ENCODE measurements around the gene FGF18.
A peak's percentile ranks its signal among the peaks of the same experiment; 100 is the strongest.

The FGF18 gene

DNA sequence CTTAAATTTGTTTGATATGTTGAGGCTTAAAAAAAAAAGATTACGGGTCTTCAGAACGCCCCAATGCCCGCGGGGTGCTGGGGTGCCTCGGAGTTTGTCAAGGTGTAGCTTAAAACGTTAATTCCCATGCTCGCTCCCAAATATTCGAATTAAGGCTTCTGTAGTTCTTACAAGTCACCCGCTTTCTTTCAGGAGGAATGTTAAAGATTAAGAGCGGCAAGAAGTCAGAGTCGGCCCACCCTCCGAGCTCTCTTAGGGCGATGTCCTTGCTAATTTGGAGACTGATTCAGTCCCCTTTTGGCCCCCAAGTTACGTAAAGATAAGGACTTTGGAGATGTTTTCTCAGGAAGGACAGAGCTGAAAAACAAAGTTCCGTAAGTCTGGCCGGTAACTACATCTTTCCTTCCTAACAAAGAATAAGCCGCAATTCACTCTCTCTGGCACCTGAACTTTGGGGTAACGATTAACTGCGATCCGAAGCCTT, 32.5 kb upstream of the FGF18 start:
- TF ChIP-seq, protein P1, sequence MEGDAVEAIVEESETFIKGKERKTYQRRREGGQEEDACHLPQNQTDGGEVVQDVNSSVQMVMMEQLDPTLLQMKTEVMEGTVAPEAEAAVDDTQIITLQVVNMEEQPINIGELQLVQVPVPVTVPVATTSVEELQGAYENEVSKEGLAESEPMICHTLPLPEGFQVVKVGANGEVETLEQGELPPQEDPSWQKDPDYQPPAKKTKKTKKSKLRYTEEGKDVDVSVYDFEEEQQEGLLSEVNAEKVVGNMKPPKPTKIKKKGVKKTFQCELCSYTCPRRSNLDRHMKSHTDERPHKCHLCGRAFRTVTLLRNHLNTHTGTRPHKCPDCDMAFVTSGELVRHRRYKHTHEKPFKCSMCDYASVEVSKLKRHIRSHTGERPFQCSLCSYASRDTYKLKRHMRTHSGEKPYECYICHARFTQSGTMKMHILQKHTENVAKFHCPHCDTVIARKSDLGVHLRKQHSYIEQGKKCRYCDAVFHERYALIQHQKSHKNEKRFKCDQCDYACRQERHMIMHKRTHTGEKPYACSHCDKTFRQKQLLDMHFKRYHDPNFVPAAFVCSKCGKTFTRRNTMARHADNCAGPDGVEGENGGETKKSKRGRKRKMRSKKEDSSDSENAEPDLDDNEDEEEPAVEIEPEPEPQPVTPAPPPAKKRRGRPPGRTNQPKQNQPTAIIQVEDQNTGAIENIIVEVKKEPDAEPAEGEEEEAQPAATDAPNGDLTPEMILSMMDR (IDR thresholded peaks at IDR 0.05; ENCODE audit: low read length, missing control alignments) = no peak
- H3K4me3 ChIP-seq (replicated peaks; ENCODE audit: low read depth, low read length) = peak overlapping the region; percentile 96
- DNase-seq (ENCODE audit: low read depth) = no peak

DNA sequence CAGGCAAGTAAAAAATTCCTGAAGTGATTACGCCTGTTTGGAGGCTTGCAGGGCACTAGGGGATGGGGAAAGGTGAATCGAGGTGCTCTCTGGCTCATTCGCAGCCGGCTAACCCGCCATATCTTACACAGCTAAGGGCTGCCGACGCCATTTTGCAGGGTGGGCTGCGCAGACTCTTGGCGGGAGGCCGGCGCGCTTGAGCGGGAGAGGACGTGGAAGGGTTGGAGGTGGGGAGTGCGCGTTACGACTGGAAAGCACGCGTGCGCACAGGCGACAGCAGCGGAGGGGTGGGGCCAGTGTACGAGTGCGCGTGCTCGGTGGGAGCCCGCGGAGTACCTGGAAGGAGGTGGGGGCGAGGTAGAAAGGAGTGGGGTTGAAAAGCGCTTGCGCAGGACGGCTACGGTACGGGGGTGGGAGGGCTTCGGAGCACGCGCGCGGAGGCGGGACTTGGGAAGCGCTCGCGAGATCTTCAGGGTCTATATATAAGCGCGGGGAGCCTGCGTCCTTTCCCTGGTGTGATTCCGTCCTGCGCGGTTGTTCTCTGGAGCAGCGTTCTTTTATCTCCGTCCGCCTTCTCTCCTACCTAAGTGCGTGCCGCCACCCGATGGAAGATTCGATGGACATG, 32.0 kb upstream of the FGF18 start, which contains the start of gene NPM1:
NPM1 (plus strand) TSS at position 505 of the 625 bp plus-strand sequence; CDS start at position 605, 100 bp downstream.
- DNase-seq (ENCODE audit: low read depth) = peak; percentile 100
- TF ChIP-seq, protein P1 (IDR thresholded peaks at IDR 0.05; ENCODE audit: low read length, missing control alignments) = no peak
- H3K4me3 ChIP-seq (replicated peaks; ENCODE audit: low read depth, low read length) = peak within 1 kb of the TSS; percentile 96

DNA sequence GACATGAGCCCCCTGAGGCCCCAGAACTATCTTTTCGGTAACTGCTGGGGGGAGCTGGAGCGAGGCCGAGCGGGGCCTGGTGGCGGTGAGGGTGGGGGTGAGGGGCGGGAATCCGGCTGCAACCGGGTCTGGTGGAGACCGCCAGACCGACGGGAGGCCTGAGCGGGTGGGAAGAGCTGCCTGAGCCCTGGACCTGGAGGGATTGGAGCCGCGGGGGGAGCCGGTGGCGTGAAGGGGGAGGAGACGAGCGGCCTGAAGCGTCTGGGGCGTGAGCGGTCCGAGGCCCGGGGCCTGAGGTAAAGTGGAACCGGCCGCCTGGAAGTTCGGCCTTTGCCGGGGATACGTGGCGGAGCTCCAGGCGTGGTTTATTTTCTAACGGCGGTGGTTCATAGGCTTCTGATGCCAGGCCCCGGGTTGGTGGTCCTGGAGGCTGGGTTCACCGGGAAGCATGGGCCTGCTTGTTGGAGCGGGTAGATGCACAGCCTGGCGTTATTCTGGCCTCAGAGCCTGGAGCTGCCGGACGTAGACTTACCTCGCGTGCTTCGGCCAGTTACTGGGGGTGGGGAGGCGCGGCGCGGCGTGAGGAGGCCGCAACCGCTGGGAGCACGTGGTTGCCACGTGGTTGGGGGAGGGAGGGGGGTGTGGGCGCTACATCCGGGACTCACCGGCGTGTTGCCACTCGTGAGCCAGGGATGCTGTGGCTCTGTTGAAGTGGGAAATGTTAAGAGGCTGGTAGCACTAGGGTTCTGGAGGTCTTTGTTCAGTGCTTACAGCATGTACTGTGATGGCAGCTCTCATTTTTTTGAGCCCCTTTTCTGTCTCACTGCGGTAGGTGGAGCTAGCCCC, 31.3 kb upstream of the FGF18 start:
- TF ChIP-seq, protein P1 (IDR thresholded peaks at IDR 0.05; ENCODE audit: low read length, missing control alignments) = no peak
- peak overlapping the region; percentile 96 for H3K4me3 ChIP-seq (replicated peaks; ENCODE audit: low read depth, low read length)
- peak; percentile 77 for DNase-seq (ENCODE audit: low read depth)

DNA sequence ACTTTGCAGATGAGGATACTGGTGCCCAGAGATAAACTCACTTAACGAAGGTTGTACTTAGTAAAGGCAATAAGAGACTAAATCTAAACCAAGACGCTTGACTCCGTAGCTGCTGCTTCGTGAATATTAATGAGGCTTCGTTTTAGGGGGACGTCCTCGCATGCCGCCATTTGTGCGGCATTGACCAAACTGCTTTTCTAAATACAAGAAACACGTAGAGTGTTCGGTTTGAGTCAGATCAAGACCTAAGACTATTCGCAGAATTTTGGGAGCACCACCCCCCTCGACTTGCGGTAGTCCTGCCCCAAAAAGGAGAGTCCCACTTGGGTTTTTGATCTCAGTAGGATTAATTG, 30.7 kb upstream of the FGF18 start:
- TF ChIP-seq, protein P1 (IDR thresholded peaks at IDR 0.05; ENCODE audit: low read length, missing control alignments) = no peak
- H3K4me3 ChIP-seq (replicated peaks; ENCODE audit: low read depth, low read length) = peak overlapping the region; percentile 96
- no peak for DNase-seq (ENCODE audit: low read depth)

DNA sequence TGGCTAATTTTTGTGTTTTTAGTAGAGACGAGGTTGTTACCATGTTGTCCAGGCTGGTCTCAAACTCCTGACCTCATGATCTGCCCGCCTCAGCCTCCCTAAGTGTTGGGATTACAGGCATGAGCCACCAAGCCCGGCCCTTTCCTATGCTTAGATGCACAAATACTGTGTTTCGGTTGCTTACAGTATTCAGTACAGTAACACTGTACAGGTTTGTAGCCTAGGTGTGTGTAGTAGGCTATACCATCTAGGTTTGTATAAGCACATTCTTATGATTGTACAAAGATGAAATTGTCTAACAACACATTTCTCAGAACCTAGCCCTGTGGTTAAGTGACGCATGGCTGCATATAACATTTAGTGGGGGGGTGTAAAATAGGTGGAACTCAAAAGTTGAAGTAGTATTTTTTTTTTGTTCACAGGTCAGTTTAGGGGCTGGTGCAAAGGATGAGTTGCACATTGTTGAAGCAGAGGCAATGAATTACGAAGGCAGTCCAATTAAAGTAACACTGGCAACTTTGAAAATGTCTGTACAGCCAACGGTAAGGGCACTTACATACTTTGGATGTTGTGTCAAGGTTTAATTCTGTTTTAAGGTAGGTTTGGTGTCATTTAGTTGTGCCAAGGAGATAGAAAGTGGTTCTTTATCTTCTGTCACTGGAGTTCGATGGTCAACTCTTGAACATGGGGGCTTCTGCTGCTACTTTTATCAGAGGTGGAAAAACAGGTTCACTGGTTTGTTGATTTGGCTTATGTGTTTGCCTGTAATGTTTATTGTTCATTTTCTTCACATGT, 28.4 kb upstream of the FGF18 start:
- DNase-seq (ENCODE audit: low read depth) = no peak
- TF ChIP-seq, protein P1 (IDR thresholded peaks at IDR 0.05; ENCODE audit: low read length, missing control alignments) = no peak
- peak overlapping the region; percentile 96 for H3K4me3 ChIP-seq (replicated peaks; ENCODE audit: low read depth, low read length)

DNA sequence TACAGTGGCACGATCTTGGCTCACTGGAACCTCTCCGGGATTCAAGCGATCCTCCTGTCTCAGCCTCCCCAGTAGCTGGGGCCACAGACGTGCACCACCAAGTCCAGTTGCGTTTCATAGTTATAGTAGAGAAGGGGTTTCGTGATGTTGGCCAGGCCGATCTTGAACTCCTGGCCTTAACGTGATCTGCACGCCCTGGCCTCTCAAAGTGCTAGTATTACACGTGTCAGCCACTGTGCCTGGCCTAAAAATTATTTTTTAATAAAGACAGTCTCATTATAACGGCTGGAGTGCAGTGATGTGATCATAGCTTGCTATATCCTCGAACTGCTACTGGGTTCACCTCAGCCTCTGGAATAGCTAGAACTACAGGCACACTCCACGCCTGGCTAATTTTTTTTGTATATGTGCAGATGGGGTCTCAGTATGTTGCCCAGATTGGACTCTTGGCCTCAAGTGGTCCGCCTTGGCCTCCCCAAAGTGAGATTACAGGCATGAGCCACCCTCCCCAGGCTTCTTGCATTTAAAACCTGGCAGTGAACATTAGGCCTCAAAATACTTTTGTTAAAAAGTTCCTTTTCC, 27.4 kb upstream of the FGF18 start:
- H3K4me3 ChIP-seq (replicated peaks; ENCODE audit: low read depth, low read length) = no peak overlapping the region
- TF ChIP-seq, protein P1 (IDR thresholded peaks at IDR 0.05; ENCODE audit: low read length, missing control alignments) = no peak

More for the DNA sequence above, 27.4 kb upstream of the FGF18 start:
- DNase-seq (ENCODE audit: low read depth) = no peak
